GM12892 (cell line): ENCODE measurements around the gene GBA2. TPM values are rescaled to one million over a fixed set of nuclear protein-coding genes. Genes with fewer than 3 reads are reported as not detected.
A peak's percentile ranks its signal among the peaks of the same experiment; 100 is the strongest.

Experiments used
- DNase-seq: peaks from one replicate; pipeline ENCODE4 v3.0.0; 2011; ENCODE audit not compliant: insufficient read length
- FAIRE-seq: peaks from 2 replicates; lab custom pipeline; 2011; peaks lifted over from hg19 to GRCh38; lab: Jason Lieb, UNC
- POLR2A ChIP-seq: IDR thresholded peaks from 2 replicates; pipeline ENCODE4 v1.6.1; 2011; ENCODE audit warnings: low read depth, low read length, control low read depth
- POLR2AphosphoS5 ChIP-seq: IDR thresholded peaks from 2 replicates; pipeline ENCODE4 v1.6.1; 2011; ENCODE audit warnings: low read depth, low read length, control low read depth
- TAF1 ChIP-seq: IDR thresholded peaks from 2 replicates; pipeline ENCODE4 v1.6.1; 2011; ENCODE audit warnings: low read depth, mild to moderate bottlenecking, control low read depth, low read length, borderline replicate concordance
- polyA plus RNA-seq: library from polyadenylated mRNA; unstranded; fragments of >200 nt; gene quantifications from one replicate; pipeline ENCODE4 v1.2.1, GENCODE V29; 2012; ENCODE audit warnings: missing spikeins, inconsistent platforms; ENCODE audit not compliant: missing spikeins

The GBA2 gene
- polyA plus RNA-seq = 28.3 TPM

GRCh38 chr9:35748858-35749514 lies at the start of gene GBA2, which contains the start of gene RGP1:
GBA2 (minus strand) TSS chr9:35749228; CDS start chr9:35748704, 524 bp downstream.
RGP1 (plus strand) TSS chr9:35749287; CDS start chr9:35749756, 469 bp downstream.
- DNase-seq (peak; percentile 79), FAIRE-seq (peak; percentile 84)
- TF ChIP-seq POLR2A (peak; percentile 68; the same call in 1 of the 2 replicates), POLR2AphosphoS5 (no peak)

GRCh38 chr9:35797311-35798109 lies 48.5 kb upstream of the GBA2 start:
- FAIRE-seq (no peak), DNase-seq (no peak)
- TF ChIP-seq POLR2A (no peak), POLR2AphosphoS5 (no peak), TAF1 (no peak)

GRCh38 chr9:35795695-35796094 lies 46.7 kb upstream of the GBA2 start:
- DNase-seq (no peak), FAIRE-seq (no peak)
- TF ChIP-seq POLR2A = no peak
- no peak for TF ChIP-seq POLR2AphosphoS5
- TF ChIP-seq TAF1 = no peak

GRCh38 chr9:35793461-35793860 lies 44.4 kb upstream of the GBA2 start:
- FAIRE-seq (no peak), DNase-seq (no peak)
- TF ChIP-seq TAF1 (no peak), POLR2AphosphoS5 (no peak), POLR2A (no peak)

- TF ChIP-seq TAF1 = no peak
- TF ChIP-seq POLR2A = no peak
- TF ChIP-seq POLR2AphosphoS5 = no peak
- DNase-seq (no peak), FAIRE-seq (no peak)
Observed at GRCh38 chr9:35792826-35793225, 43.8 kb upstream of the GBA2 start.

DNA sequence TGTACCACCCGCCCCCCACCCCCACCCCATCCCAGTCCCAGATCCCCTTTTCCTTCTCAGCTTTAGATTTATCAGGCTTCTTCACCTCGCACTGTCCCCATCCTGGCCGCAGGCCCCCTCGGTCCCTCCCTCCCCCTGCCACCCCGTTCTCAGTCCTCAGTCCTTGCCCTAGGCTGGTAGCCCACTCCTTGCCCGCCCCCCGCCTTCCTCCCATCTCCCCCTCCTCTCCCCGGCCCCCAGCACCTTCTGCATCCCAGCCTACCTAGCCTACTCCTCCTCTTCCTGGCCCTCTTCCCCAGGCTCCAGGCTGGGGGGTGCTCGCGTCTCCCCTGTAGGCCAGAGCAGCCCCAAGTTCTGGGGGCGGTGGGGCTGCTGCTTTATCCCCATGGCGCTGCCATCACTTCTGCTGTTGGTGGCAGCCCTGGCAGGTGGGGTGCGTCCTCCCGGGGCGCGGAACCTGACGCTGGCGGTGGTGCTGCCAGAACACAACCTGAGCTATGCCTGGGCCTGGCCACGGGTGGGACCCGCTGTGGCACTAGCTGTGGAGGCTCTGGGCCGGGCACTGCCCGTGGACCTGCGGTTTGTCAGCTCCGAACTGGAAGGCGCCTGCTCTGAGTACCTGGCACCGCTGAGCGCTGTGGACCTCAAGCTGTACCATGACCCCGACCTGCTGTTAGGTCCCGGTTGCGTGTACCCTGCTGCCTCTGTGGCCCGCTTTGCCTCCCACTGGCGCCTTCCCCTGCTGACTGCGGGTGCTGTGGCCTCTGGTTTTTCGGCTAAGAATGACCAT lies 43.2 kb upstream of the GBA2 start:
- TF ChIP-seq TAF1 (no peak), POLR2A (no peak), POLR2AphosphoS5 (no peak)
- DNase-seq = no peak
- FAIRE-seq = no peak

GRCh38 chr9:35791297-35791921 lies 42.4 kb upstream of the GBA2 start, which contains the start of gene NPR2:
NPR2 (plus strand) TSS chr9:35791591; CDS start chr9:35792409, 818 bp downstream.
- DNase-seq (no peak), FAIRE-seq (no peak)
- TF ChIP-seq POLR2A = no peak
- no peak for TF ChIP-seq POLR2AphosphoS5
- TF ChIP-seq TAF1 = no peak

GRCh38 chr9:35790385-35791296 lies 41.6 kb upstream of the GBA2 start:
- no peak for TF ChIP-seq TAF1
- TF ChIP-seq POLR2A = no peak
- no peak for TF ChIP-seq POLR2AphosphoS5
- FAIRE-seq (peak; percentile 98), DNase-seq (peak; percentile 69)

DNA sequence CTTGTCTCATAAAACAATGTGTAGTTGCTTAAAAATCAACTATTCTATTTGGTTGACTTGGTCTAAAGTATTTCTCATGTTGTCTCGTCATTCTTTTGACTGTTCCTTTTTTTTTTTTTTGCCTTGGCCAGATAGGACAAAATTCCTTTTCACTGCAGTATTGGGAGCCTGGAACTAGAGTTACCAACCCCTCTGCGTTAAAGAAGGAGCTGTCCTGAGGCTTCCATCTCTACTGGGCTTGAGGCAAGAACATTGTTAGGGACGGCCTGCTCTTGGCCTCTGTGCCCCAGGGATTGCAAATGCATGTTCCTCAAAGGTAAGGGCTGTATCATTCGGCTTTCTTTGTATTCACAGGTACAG lies 41.0 kb upstream of the GBA2 start:
- FAIRE-seq (no peak), DNase-seq (no peak)
- TF ChIP-seq TAF1 (no peak), POLR2AphosphoS5 (no peak), POLR2A (no peak)

DNA sequence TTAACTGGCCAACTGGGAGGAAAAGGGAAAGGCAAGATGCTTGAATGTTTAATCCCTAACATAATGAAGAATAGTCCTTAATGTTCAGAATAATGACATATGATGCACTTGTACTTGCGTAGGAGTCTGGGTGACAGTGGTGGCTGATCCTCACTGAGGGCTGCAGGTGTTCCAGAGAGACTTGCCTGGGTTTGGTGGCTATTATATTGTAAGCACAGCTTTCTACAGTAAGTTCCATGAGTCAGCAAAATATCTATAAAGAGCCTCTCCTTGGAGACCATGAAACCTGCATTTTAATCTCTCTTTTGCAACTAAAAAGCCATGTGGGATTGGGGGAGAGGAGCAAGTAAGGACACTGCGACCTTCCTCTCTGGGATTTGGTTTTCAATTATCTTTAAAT lies 40.5 kb upstream of the GBA2 start:
- FAIRE-seq = no peak
- DNase-seq = no peak
- no peak for TF ChIP-seq POLR2AphosphoS5
- no peak for TF ChIP-seq POLR2A
